DOHH2 (cell line): ENCODE measurements around the gene TBC1D24.

Experiments used
- H3F3A ChIP-seq: fragments of 200-600 bp; sonication (generic), shearing (Covaris generic); 2 replicates; pipeline ENCODE4 v1.6.0; 2016; ENCODE audit warnings: antibody characterized with exemption, mild to moderate bottlenecking; ENCODE audit not compliant: control insufficient read depth, insufficient read depth
- H3K27ac ChIP-seq: fragments of 200-600 bp; sonication (generic); 2 replicates; pipeline ENCODE4 v1.5.1; 2014; ENCODE audit warnings: low read depth, mild to moderate bottlenecking, low read length, moderate library complexity
- H3K27me3 ChIP-seq: fragments of 200-600 bp; sonication (generic); 2 replicates; pipeline ENCODE4 v1.6.1; 2014; ENCODE audit warnings: mild to moderate bottlenecking, low read length, mixed read lengths; ENCODE audit not compliant: control insufficient read depth
- H3K36me3 ChIP-seq: fragments of 200-600 bp; sonication (generic); 2 replicates; pipeline ENCODE4 v1.6.1; 2014; ENCODE audit warnings: mild to moderate bottlenecking, low read length, moderate library complexity, mixed read lengths; ENCODE audit not compliant: control insufficient read depth
- H3K4me1 ChIP-seq: fragments of 200-600 bp; sonication (generic); 2 replicates; pipeline ENCODE4 v1.6.1; 2014; ENCODE audit warnings: mild to moderate bottlenecking, low read length, mixed read lengths; ENCODE audit not compliant: control insufficient read depth
- H3K4me2 ChIP-seq: fragments of 200-600 bp; sonication (generic); 2 replicates; pipeline ENCODE4 v1.6.0; 2014; ENCODE audit warnings: mild to moderate bottlenecking, low read length, moderate library complexity
- H3K4me3 ChIP-seq: fragments of 200-600 bp; sonication (generic); 2 replicates; pipeline ENCODE4 v1.5.1; 2014; ENCODE audit warnings: mild to moderate bottlenecking, low read length, mixed read lengths
- H3K79me2 ChIP-seq: fragments of 200-600 bp; sonication (generic); 2 replicates; pipeline ENCODE4 v1.6.1; 2014; ENCODE audit warnings: mild to moderate bottlenecking, low read length, mixed read lengths; ENCODE audit not compliant: control insufficient read depth
- H3K9me2 ChIP-seq: fragments of 200-600 bp; sonication (generic); replicated peaks from 2 replicates; pipeline ENCODE4 v1.6.1; 2014; ENCODE audit warnings: mild to moderate bottlenecking, low read length, mixed read lengths; ENCODE audit not compliant: control insufficient read depth
- H3K9me3 ChIP-seq: fragments of 200-600 bp; sonication (generic); 2 replicates; pipeline ENCODE4 v1.6.1; 2014; ENCODE audit warnings: antibody characterized with exemption, low read length, mixed read lengths; ENCODE audit not compliant: control insufficient read depth, insufficient read depth
- H4K20me1 ChIP-seq: fragments of 200-600 bp; sonication (generic); 2 replicates; pipeline ENCODE4 v1.6.0; 2014; ENCODE audit warnings: low read depth, mild to moderate bottlenecking, antibody characterized with exemption, low read length, moderate library complexity; ENCODE audit not compliant: control insufficient read depth, insufficient read depth
- CTCF ChIP-seq: fragments of 200-600 bp; sonication (generic); IDR thresholded peaks from one replicate; pipeline ENCODE4 v1.5.1; 2014; ENCODE audit warnings: antibody characterized with exemption, mild to moderate bottlenecking, low read depth, low read length; ENCODE audit not compliant: poor library complexity, severe bottlenecking
- EZH2phosphoT487 ChIP-seq: fragments of 200-600 bp; sonication (generic); IDR thresholded peaks from 2 replicates; pipeline ENCODE4 v1.6.1; 2017; ENCODE audit warnings: borderline replicate concordance, mild to moderate bottlenecking, antibody characterized with exemption, low read length, moderate library complexity, mixed read lengths

The TBC1D24 gene

GRCh38 chr16:2429034-2429770, 45.7 kb upstream of the TBC1D24 start, which contains the start of gene CCNF:
TSS of gene CCNF (plus strand) at chr16:2429447. CDS start at chr16:2429482, 35 bp downstream.
- no peaks in the 10 kb centered on the region for H3K27me3 ChIP-seq
- peaks cover 24% of the 10 kb centered on the region for H3K4me1 ChIP-seq
- no peaks in the 10 kb centered on the region for H3K9me3 ChIP-seq
- TF ChIP-seq CTCF (no peak), EZH2phosphoT487 (no peak)
- peaks cover 47% of the 10 kb centered on the region for H3K36me3 ChIP-seq
- H3K4me2 ChIP-seq: peak within 1 kb of the TSS; percentile 97
- no peaks in the 10 kb centered on the region for H3K9me2 ChIP-seq
- H3K27ac ChIP-seq: peak within 1 kb of the TSS; percentile 62
- peaks cover 5% of the 10 kb centered on the region for H3F3A ChIP-seq
- peaks cover 11% of the 10 kb centered on the region; the same call in 1 of the 2 replicates for H4K20me1 ChIP-seq
- H3K79me2 ChIP-seq: peaks cover 47% of the 10 kb centered on the region
- H3K4me3 ChIP-seq: peak within 1 kb of the TSS; percentile 92

- H3K4me2 ChIP-seq: peak overlapping the region; percentile 79
- H3K9me3 ChIP-seq: no peaks in the 10 kb centered on the region
- H3F3A ChIP-seq: peaks cover 5% of the 10 kb centered on the region
- H4K20me1 ChIP-seq: peaks cover 11% of the 10 kb centered on the region; the same call in 1 of the 2 replicates
- peak overlapping the region; percentile 62 for H3K27ac ChIP-seq
- peaks cover 49% of the 10 kb centered on the region for H3K79me2 ChIP-seq
- H3K9me2 ChIP-seq: no peaks in the 10 kb centered on the region
- peaks cover 24% of the 10 kb centered on the region for H3K4me1 ChIP-seq
- H3K27me3 ChIP-seq: no peaks in the 10 kb centered on the region
- peak overlapping the region; percentile 80 for H3K4me3 ChIP-seq
- no peak for TF ChIP-seq EZH2phosphoT487
- TF ChIP-seq CTCF: peak; percentile 47
- H3K36me3 ChIP-seq: peaks cover 52% of the 10 kb centered on the region
These were observed 44.9 kb upstream of the TBC1D24 start for GRCh38 chr16:2429771-2430663.

- H3K36me3 ChIP-seq: peaks cover 72% of the 10 kb centered on the region
- TF ChIP-seq EZH2phosphoT487: no peak
- no peak for TF ChIP-seq CTCF
- peaks cover 11% of the 10 kb centered on the region; the same call in 1 of the 2 replicates for H4K20me1 ChIP-seq
- H3K4me3 ChIP-seq: no peak overlapping the region
- H3F3A ChIP-seq: peaks cover 5% of the 10 kb centered on the region
- peaks cover 54% of the 10 kb centered on the region for H3K79me2 ChIP-seq
- H3K9me3 ChIP-seq: no peaks in the 10 kb centered on the region
- no peak overlapping the region for H3K4me2 ChIP-seq
- no peak overlapping the region for H3K27ac ChIP-seq
- no peaks in the 10 kb centered on the region for H3K27me3 ChIP-seq
- H3K4me1 ChIP-seq: peaks cover 28% of the 10 kb centered on the region
- H3K9me2 ChIP-seq: no peaks in the 10 kb centered on the region
These were observed 42.6 kb upstream of the TBC1D24 start for GRCh38 chr16:2432286-2432685.
